Astrocyte (in vitro differentiated cells and primary cell): ENCODE results near the gene TENT4B. TPM values are rescaled to one million over a fixed set of nuclear protein-coding genes. Genes with fewer than 3 reads are reported as not detected.

Experiments used
- DNase-seq: peaks from one replicate; pipeline ENCODE4 v3.0.0-alpha.2; 2010; ENCODE audit warnings: low read depth
- FAIRE-seq: peaks from 2 replicates; lab custom pipeline; 2011; peaks lifted over from hg19 to GRCh38; lab: Jason Lieb, UNC
- H2AFZ ChIP-seq: 2 replicates; pipeline ENCODE4 v1.6.0; 2012; ENCODE audit warnings: low read depth, low read length, inconsistent platforms
- H3K27ac ChIP-seq: 2 replicates; pipeline ENCODE4 v1.5.1; 2011; ENCODE audit warnings: low read depth, low read length, inconsistent platforms
- H3K27me3 ChIP-seq: 2 replicates; pipeline ENCODE4 v1.6.0; 2011; ENCODE audit warnings: low read length, inconsistent platforms; ENCODE audit not compliant: insufficient read depth
- H3K36me3 ChIP-seq: 2 replicates; pipeline ENCODE4 v1.5.1; 2011; ENCODE audit warnings: low read length, inconsistent platforms; ENCODE audit not compliant: insufficient read depth
- H3K4me1 ChIP-seq: 2 replicates; pipeline ENCODE4 v1.5.1; 2011; ENCODE audit warnings: low read length, inconsistent platforms; ENCODE audit not compliant: insufficient read depth
- H3K4me2 ChIP-seq: 2 replicates; pipeline ENCODE4 v1.6.0; 2012; ENCODE audit warnings: low read length, inconsistent platforms
- H3K4me3 ChIP-seq: 2 replicates; pipeline ENCODE4 v1.5.1; 2011; ENCODE audit warnings: low read depth, mild to moderate bottlenecking, low read length, inconsistent platforms; ENCODE audit not compliant: insufficient read depth
- H3K79me2 ChIP-seq: 2 replicates; pipeline ENCODE4 v1.6.0; 2012; ENCODE audit warnings: mild to moderate bottlenecking, low read length, inconsistent platforms; ENCODE audit not compliant: insufficient read depth
- H3K9ac ChIP-seq: 2 replicates; pipeline ENCODE4 v1.6.0; 2012; ENCODE audit warnings: mild to moderate bottlenecking, low read length, inconsistent platforms
- H3K9me3 ChIP-seq: 2 replicates; pipeline ENCODE4 v1.5.1; 2012; ENCODE audit warnings: low read depth, mild to moderate bottlenecking, low read length, inconsistent platforms; ENCODE audit not compliant: insufficient read depth
- H4K20me1 ChIP-seq: 2 replicates; pipeline ENCODE4 v1.6.0; 2012; ENCODE audit warnings: low read length, inconsistent platforms; ENCODE audit not compliant: insufficient read depth
- H3K27ac Mint-ChIP-seq: one replicate; pipeline ENCODE4 v1.8.0; 2021; ENCODE audit warnings: mild to moderate bottlenecking, mixed read lengths; ENCODE audit not compliant: unreplicated experiment
- H3K27me3 Mint-ChIP-seq: one replicate; pipeline ENCODE4 v1.8.0; 2021; ENCODE audit warnings: low read depth, mixed read lengths; ENCODE audit not compliant: unreplicated experiment
- H3K36me3 Mint-ChIP-seq: one replicate; pipeline ENCODE4 v1.8.0; 2021; ENCODE audit warnings: low read depth, mixed read lengths; ENCODE audit not compliant: unreplicated experiment
- H3K4me1 Mint-ChIP-seq: one replicate; pipeline ENCODE4 v1.8.0; 2021; ENCODE audit warnings: low read depth, mixed read lengths; ENCODE audit not compliant: unreplicated experiment
- H3K4me3 Mint-ChIP-seq: one replicate; pipeline ENCODE4 v1.8.0; 2021; ENCODE audit warnings: mild to moderate bottlenecking, moderate library complexity, mixed read lengths; ENCODE audit not compliant: unreplicated experiment
- H3K9me3 Mint-ChIP-seq: one replicate; pipeline ENCODE4 v1.8.0; 2021; ENCODE audit warnings: mild to moderate bottlenecking, mixed read lengths; ENCODE audit not compliant: unreplicated experiment
- EZH2 ChIP-seq: IDR thresholded peaks from 2 replicates; pipeline ENCODE4 v1.6.1; 2012; ENCODE audit warnings: mild to moderate bottlenecking, low read length, inconsistent platforms; ENCODE audit not compliant: insufficient read depth
- total RNA-seq: library from RNA; stranded (reverse); gene quantifications from 2 replicates; pipeline ENCODE4 v1.2.1, GENCODE V29; 2021
- TF ChIP-seq, protein P1 (sequence below): IDR thresholded peaks from 2 replicates; pipeline ENCODE4 v1.5.1; 2011; ENCODE audit warnings: low read depth, mild to moderate bottlenecking, inconsistent platforms, low read length, moderate library complexity; ENCODE audit not compliant: insufficient read depth

Gene TENT4B
- total RNA-seq, 1 donor from 2014 or later = 17.0 TPM

DNA sequence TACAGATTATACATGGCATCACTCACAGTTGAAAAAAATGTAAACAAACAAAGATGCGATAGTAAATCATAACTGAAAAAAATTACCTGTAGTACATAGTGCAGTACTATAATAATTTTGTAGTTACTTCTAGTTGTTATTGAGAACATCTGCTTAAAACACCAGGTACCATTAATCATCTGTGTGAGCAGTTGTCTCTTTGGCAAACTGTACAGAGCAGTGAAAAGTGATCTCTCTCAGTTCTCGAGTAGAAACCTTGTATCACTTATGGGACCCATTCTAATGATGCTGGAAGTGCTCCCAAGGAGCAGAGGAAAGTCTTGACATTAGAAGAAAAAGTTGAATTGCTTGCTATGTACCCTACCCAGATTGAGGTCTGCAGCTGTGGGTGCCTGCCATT, 8.9 kb upstream of the TENT4B start:
- no peak overlapping the region for H3K27ac ChIP-seq
- H3K9me3 ChIP-seq = no peaks in the 10 kb centered on the region
- H3K79me2 ChIP-seq = no peaks in the 10 kb centered on the region
- Mint-ChIP-seq H3K4me1 (peaks cover 8% of the 10 kb centered on the region), H3K9me3 (peaks cover 3% of the 10 kb centered on the region), H3K27ac (no peak overlapping the region), H3K27me3 (no peaks in the 10 kb centered on the region), H3K4me3 (no peak overlapping the region), H3K36me3 (no peaks in the 10 kb centered on the region)
- H2AFZ ChIP-seq = no peak overlapping the region
- DNase-seq (no peak), FAIRE-seq (no peak)
- H3K36me3 ChIP-seq = no peaks in the 10 kb centered on the region
- TF ChIP-seq EZH2 = no peak
- TF ChIP-seq, protein P1, sequence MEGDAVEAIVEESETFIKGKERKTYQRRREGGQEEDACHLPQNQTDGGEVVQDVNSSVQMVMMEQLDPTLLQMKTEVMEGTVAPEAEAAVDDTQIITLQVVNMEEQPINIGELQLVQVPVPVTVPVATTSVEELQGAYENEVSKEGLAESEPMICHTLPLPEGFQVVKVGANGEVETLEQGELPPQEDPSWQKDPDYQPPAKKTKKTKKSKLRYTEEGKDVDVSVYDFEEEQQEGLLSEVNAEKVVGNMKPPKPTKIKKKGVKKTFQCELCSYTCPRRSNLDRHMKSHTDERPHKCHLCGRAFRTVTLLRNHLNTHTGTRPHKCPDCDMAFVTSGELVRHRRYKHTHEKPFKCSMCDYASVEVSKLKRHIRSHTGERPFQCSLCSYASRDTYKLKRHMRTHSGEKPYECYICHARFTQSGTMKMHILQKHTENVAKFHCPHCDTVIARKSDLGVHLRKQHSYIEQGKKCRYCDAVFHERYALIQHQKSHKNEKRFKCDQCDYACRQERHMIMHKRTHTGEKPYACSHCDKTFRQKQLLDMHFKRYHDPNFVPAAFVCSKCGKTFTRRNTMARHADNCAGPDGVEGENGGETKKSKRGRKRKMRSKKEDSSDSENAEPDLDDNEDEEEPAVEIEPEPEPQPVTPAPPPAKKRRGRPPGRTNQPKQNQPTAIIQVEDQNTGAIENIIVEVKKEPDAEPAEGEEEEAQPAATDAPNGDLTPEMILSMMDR = no peak
- no peak overlapping the region for H3K4me3 ChIP-seq
- H3K9ac ChIP-seq = no peak overlapping the region
- no peak overlapping the region for H3K4me2 ChIP-seq
- H3K4me1 ChIP-seq = no peaks in the 10 kb centered on the region
- no peaks in the 10 kb centered on the region for H3K27me3 ChIP-seq
- H4K20me1 ChIP-seq = no peaks in the 10 kb centered on the region

DNA sequence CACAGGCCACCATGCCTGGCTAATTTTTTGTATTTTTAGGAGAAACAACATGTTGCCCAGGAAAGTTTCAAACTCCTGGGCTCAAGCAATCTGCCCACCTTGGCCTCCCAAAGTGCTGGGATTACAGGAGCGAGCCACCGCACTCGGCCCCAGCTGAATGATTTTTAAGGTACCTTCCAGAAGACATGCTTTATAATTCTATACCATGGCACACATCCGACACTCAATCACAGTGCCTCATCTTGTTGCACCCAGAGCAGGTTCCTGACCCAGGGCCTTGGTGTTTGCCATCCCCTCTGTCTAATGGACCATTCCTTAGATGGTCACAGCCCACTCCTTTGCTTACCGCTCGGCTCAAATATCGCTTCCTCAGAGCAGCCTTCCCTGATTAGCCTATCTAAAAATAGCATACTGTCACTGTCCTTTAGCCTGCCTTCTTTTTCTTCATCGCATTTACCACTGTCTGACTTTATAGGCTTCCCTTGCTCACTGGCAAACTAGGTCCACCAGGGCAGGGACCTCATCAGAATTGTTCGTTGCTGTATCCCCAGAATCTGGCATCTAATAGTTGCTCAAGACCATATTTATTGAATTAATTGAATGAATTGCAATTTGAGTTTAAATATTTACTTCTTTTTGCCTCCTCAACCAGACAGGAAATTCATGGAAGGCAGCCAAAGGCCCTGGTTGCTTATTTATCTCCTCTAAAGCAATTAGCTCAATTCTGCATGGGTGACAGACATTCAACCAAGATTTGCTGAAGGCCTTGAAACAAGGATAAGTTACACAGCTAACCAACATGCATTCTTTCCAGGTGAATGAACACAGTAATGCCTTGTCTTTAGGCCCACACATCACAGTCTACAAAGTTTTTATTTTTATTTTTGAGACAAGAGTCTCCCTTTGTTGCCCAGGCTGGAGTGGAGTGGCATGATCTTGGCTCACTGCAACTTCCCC, 6.3 kb upstream of the TENT4B start:
- Mint-ChIP-seq H3K36me3 (no peaks in the 10 kb centered on the region), H3K4me1 (peaks cover 8% of the 10 kb centered on the region), H3K27me3 (no peaks in the 10 kb centered on the region), H3K27ac (peak overlapping the region; percentile 34), H3K4me3 (peak overlapping the region; percentile 34), H3K9me3 (no peaks in the 10 kb centered on the region)
- FAIRE-seq = no peak
- H3K9me3 ChIP-seq = no peaks in the 10 kb centered on the region
- no peaks in the 10 kb centered on the region for H3K79me2 ChIP-seq
- H3K4me2 ChIP-seq = no peak overlapping the region
- no peaks in the 10 kb centered on the region for H3K4me1 ChIP-seq
- peak; percentile 33 for DNase-seq
- no peak overlapping the region for H2AFZ ChIP-seq
- TF ChIP-seq EZH2 = no peak
- TF ChIP-seq, protein P1 = no peak
- no peaks in the 10 kb centered on the region for H3K36me3 ChIP-seq
- no peak overlapping the region for H3K4me3 ChIP-seq
- no peaks in the 10 kb centered on the region for H3K27me3 ChIP-seq
- H4K20me1 ChIP-seq = no peaks in the 10 kb centered on the region
- H3K9ac ChIP-seq = no peak overlapping the region
- H3K27ac ChIP-seq = no peak overlapping the region

- no peak overlapping the region for H3K4me3 Mint-ChIP-seq
- no peaks in the 10 kb centered on the region for H3K27me3 Mint-ChIP-seq
- no peaks in the 10 kb centered on the region for H3K36me3 ChIP-seq
- H3K27ac Mint-ChIP-seq = no peak overlapping the region
- no peaks in the 10 kb centered on the region for H3K27me3 ChIP-seq
- TF ChIP-seq EZH2 = no peak
- TF ChIP-seq, protein P1 = no peak
- DNase-seq (no peak), FAIRE-seq (no peak)
- H3K36me3 Mint-ChIP-seq = no peaks in the 10 kb centered on the region
- peaks cover 26% of the 10 kb centered on the region for H4K20me1 ChIP-seq
- no peak overlapping the region for H3K27ac ChIP-seq
- H3K4me1 Mint-ChIP-seq = peaks cover 20% of the 10 kb centered on the region
- H3K9ac ChIP-seq = no peak overlapping the region
- H3K9me3 ChIP-seq = no peaks in the 10 kb centered on the region
- no peak overlapping the region for H3K4me2 ChIP-seq
- no peak overlapping the region for H2AFZ ChIP-seq
- H3K4me1 ChIP-seq = peaks cover 18% of the 10 kb centered on the region
- H3K4me3 ChIP-seq = no peak overlapping the region
- no peaks in the 10 kb centered on the region for H3K9me3 Mint-ChIP-seq
- H3K79me2 ChIP-seq = peaks cover 26% of the 10 kb centered on the region
Observed at GRCh38 chr16:50151322-50151721, 1.8 kb upstream of the TENT4B start.
